Measurements from ENCODE around the gene CASP9.
"Not testable (repeated sequence)": the region's sequence is repeated elsewhere in the genome, so short reads cannot be mapped to it uniquely, and the experiment has no call there.

The CASP9 gene

DNA sequence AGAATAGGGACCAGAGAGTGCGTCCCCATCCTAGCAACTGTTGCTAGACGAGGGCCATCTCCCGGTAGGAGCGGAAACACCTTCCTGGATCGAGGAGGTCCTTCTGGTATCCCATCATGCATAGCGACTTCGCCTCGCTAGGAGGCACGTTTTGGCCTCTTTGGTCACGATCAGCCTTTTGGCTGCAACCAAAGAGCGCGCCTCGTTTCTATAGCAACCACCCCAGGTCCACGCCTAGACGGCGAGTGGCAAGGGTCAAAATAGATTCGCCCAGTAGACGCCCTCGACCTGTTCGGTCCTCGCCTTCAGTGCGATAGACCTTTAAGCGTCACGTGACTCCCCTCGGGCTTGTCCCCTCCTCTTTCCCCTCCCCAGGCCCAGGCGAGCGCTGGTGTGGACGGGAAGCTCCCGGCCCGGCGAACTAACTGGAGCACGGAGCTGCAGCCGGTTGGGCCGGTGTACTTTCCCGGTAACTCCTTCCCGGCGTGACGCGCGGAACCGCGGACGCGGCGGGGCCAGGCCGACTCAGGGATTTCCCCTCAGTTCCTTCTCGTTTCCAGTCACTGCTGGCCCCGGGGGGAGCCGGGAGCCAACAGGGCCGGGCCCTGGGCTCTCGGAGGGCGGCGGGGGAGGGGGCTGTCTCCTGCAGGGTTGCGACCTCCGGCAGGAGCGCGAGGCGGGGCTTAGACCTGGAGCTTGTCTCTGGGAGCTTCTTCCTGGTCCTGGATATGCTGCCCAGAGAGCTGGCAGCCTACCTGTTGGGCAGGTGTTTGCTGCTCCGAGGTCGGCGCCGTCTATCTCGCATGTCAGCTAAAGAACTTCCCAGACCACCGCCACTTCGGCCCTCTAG, 2.7 kb upstream of the CASP9 start, which contains the start of gene DNAJC16:
Gene DNAJC16, plus strand, starts transcription at position 359 of the 850 bp plus-strand sequence. CDS start 2,258 bp downstream, outside the sequence.
- H3K4me1 ChIP-seq (ENCODE audit: control insufficient read depth, insufficient read depth, low read length), result peaks cover 16% of the 10 kb centered on the region
- no peaks in the 10 kb centered on the region for H3K36me3 ChIP-seq (ENCODE audit: control insufficient read depth, insufficient read depth, low read length)
- H3K27me3 ChIP-seq (ENCODE audit: control insufficient read depth, insufficient read depth, low read length, poor library complexity, severe bottlenecking), result no peaks in the 10 kb centered on the region
- H3K4me3 ChIP-seq (ENCODE audit: insufficient read depth, low read depth, low read length), result peak within 1 kb of the TSS; percentile 85
- peak within 1 kb of the TSS; percentile 96 for H3K27ac ChIP-seq (ENCODE audit: insufficient read depth, low read depth, low read length, poor library complexity, severe bottlenecking)
- 0% methylated on average over 65 of the region's 65 CpGs for WGBS, 2 experiments
- H3K9me3 ChIP-seq (ENCODE audit: control insufficient read depth, low read length), result no peaks in the 10 kb centered on the region

DNA sequence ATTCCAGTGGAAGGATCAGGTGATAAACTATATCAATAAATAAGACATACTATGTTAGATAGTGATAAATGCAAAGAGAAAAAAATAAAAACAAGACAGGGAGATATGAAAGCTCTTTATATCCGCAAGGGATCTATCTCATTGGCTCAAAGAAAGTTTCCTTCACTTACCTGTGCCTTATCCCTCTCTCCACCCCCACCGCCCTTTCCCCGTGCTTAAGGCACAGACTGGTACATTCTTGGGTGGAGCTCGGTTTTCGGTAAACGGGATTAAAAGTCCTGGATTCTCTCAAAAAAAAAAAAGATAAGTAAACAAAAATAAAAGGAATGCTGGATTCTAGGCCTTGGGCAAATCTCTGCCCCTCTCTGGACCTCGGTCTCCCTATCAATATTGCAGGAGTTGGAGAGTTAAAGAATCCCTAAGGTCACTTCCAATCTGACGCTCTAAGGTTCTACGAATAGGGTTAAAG, 2.0 kb upstream of the CASP9 start:
- no peak overlapping the region for H3K27ac ChIP-seq (ENCODE audit: insufficient read depth, low read depth, low read length, poor library complexity, severe bottlenecking)
- peak overlapping the region; percentile 52 for H3K4me3 ChIP-seq (ENCODE audit: insufficient read depth, low read depth, low read length)
- 9 to 13% methylated on average over 4 to 9 of the region's 9 CpGs for WGBS, 2 experiments
- no peaks in the 10 kb centered on the region for H3K27me3 ChIP-seq (ENCODE audit: control insufficient read depth, insufficient read depth, low read length, poor library complexity, severe bottlenecking)
- H3K4me1 ChIP-seq (ENCODE audit: control insufficient read depth, insufficient read depth, low read length), result peaks cover 16% of the 10 kb centered on the region
- H3K9me3 ChIP-seq (ENCODE audit: control insufficient read depth, low read length), result no peaks in the 10 kb centered on the region
- H3K36me3 ChIP-seq (ENCODE audit: control insufficient read depth, insufficient read depth, low read length), result no peaks in the 10 kb centered on the region

DNA sequence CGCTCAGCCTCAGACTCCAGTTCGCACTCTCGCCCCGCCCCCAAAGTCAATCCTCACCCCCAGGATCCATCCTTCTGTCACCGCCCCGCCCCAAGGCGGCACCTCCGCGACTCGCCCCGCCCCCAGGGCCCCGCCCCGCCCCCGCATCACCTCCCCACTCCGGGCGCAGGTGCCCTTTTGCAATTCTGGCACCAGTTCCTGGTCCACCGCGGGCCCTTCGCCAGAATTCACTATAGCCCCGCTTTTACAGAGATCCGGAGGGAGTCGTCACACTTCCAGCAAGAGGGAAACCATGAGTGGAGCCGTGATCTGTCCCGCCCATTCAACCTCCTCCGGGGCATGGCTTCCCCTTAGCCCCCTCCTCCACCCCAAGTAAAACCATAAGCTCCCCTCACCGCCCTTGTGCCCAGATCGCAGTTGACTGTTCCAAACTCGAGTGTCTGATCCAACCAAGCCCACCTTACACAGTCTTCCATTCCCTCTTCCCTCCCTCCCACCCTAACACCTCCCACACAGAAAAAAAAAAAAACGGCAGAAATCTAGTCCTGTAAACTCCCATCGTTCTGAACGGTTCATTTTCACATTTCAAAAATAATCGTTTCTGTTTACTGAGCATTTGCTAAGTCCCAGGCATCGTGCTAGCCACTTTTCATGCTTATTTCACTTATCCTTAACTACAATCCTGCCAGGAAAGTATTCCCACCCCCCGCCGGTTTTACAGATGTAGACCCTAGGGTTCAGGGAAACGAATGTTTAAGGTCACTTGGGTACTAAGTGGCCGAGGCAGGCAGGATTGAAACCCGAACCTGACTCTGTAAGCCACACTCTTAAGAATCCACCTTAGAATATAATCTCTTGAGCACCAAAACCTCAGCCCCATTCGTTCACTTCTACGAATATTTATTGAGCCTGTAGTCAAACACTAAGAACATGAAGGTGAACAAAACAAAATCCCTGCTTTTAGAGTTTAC, 1.3 kb upstream of the CASP9 start:
- 2% methylated on average over 39 to 40 of the region's 40 CpGs for WGBS, 2 experiments
- H3K27ac ChIP-seq (ENCODE audit: insufficient read depth, low read depth, low read length, poor library complexity, severe bottlenecking), result no peak overlapping the region
- no peaks in the 10 kb centered on the region for H3K9me3 ChIP-seq (ENCODE audit: control insufficient read depth, low read length)

DNA sequence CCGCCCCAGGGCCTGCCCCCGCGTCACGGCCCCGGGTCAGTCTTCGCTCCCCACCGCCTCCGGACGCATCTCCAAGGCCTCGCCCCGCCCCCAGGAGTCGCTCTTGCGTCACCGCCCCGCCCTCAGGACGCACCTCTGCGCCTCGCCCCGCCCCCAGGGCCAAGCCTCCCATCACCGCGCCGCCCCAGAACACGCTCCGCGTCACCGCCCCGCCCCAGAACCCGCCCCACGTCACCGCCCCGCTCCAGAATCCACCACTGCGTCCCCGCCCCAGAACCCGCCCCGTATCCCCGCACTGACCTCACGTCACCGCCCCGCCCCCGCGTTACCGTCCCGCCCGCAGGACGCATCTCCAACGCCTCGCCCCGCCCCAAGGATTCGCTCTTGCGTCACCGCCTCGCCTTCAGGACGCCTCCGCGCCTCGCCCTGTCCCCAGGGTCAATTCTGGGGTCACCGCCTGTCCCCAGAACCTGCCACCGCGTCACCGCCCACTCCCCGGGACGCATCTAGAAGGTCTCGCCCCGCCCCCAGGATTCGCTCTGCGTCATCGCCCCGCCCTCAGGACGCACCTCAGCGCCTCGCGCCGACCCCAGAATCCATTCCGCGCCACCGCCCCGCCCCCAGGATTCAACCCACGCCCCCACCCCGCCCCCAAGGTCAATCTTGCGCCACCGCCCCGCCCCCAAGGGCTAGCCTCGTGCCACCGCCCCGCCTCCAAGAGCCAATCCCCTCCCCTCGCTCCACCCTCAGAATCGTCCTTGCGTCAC, 451 bp upstream of the CASP9 start:
- H3K27ac ChIP-seq (ENCODE audit: insufficient read depth, low read depth, low read length, poor library complexity, severe bottlenecking), result peak overlapping the region; percentile 98
- no peaks in the 10 kb centered on the region for H3K27me3 ChIP-seq (ENCODE audit: control insufficient read depth, insufficient read depth, low read length, poor library complexity, severe bottlenecking)
- peaks cover 16% of the 10 kb centered on the region for H3K4me1 ChIP-seq (ENCODE audit: control insufficient read depth, insufficient read depth, low read length)
- no peaks in the 10 kb centered on the region for H3K9me3 ChIP-seq (ENCODE audit: control insufficient read depth, low read length)
- H3K36me3 ChIP-seq (ENCODE audit: control insufficient read depth, insufficient read depth, low read length), result no peaks in the 10 kb centered on the region
- peak overlapping the region; percentile 80 for H3K4me3 ChIP-seq (ENCODE audit: insufficient read depth, low read depth, low read length)
- WGBS, 2 experiments, result 0% methylated on average over 84 to 87 of the region's 88 CpGs

More for the DNA sequence above, 1.3 kb upstream of the CASP9 start:
- Histone ChIP-seq H3K27me3 (ENCODE audit: control insufficient read depth, insufficient read depth, low read length, poor library complexity, severe bottlenecking) (no peaks in the 10 kb centered on the region), H3K4me1 (ENCODE audit: control insufficient read depth, insufficient read depth, low read length) (peaks cover 16% of the 10 kb centered on the region), H3K36me3 (ENCODE audit: control insufficient read depth, insufficient read depth, low read length) (no peaks in the 10 kb centered on the region), H3K4me3 (ENCODE audit: insufficient read depth, low read depth, low read length) (peak overlapping the region; percentile 52)

DNA sequence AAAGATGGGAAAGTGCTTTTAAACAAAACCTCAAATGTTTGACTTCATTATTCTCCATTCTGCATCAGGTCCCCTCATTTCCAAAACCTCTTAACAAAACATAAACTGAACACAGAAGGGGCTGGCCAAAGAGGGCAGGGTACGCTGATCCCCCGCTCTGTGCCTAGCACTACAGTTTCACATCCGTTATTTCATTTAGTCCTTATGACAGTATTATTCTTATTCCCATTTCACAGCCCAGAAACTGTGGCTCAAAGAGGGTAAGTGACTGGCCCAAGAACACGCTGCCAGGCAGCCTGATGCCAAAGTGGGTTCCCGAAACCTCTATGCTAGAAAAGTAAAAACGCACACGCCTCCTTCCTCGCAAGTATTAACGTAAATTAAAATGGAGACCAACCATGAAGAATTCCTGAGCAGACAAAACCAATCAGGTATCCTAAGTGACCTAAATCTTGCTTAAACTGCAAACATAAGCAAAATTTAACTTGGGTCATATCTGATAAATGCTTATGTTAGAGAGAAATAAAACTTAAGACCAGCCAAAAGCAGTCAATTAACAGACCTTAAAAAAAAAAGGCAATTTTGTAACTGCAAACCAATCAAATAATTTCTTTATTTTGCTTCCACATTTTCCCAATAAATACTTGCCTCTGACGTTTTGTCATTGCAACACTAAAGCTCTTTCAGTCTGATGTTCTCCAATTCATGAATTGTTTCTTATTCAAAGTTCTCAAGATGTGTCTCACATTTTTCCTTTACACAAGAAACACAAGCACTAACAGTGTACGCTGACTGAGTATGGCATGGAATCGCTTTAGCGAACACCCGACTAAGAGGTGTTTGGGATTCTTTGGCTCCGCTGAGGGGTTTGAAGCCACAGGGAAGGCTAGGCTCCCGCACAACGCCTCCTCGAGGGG, 653 bp downstream of the CASP9 start:
- 43 to 46% methylated on average over 18 of the region's 18 CpGs for WGBS, 2 experiments
- H3K27me3 ChIP-seq (ENCODE audit: control insufficient read depth, insufficient read depth, low read length, poor library complexity, severe bottlenecking), result no peaks in the 10 kb centered on the region

DNA sequence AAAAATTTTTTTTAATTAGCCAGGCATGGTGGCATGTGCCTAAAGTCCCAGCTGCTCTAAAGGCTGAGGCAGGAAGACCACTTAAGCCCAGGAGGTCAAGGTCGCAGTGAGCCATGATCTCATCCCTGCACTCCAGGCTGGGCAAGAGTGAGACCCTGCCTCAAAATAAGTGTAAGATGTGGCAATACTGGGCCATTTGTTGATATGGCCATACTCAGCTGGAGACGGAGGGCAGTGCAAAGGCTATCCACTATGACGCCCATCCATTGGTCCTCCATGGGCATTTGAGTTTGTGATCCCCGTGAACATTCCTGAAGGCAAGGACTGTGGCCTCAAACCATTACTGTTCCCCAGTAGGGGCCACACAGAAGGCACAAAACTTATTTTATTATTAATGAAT, 1.5 kb downstream of the CASP9 start:
- Histone ChIP-seq H3K9me3 (ENCODE audit: control insufficient read depth, low read length) (no peaks in the 10 kb centered on the region), H3K4me1 (ENCODE audit: control insufficient read depth, insufficient read depth, low read length) (peaks cover 13% of the 10 kb centered on the region), H3K27ac (ENCODE audit: insufficient read depth, low read depth, low read length, poor library complexity, severe bottlenecking) (no peak overlapping the region), H3K4me3 (ENCODE audit: insufficient read depth, low read depth, low read length) (no peak overlapping the region), H3K36me3 (ENCODE audit: control insufficient read depth, insufficient read depth, low read length) (no peaks in the 10 kb centered on the region), H3K27me3 (ENCODE audit: control insufficient read depth, insufficient read depth, low read length, poor library complexity, severe bottlenecking) (no peaks in the 10 kb centered on the region)
- 96 to 98% methylated on average over 4 of the region's 4 CpGs for WGBS, 2 experiments

More for the DNA sequence above, 653 bp downstream of the CASP9 start:
- Histone ChIP-seq H3K9me3 (ENCODE audit: control insufficient read depth, low read length) (no peaks in the 10 kb centered on the region), H3K27ac (ENCODE audit: insufficient read depth, low read depth, low read length, poor library complexity, severe bottlenecking) (peak overlapping the region; percentile 92), H3K4me1 (ENCODE audit: control insufficient read depth, insufficient read depth, low read length) (peaks cover 16% of the 10 kb centered on the region), H3K4me3 (ENCODE audit: insufficient read depth, low read depth, low read length) (peak overlapping the region; percentile 80), H3K36me3 (ENCODE audit: control insufficient read depth, insufficient read depth, low read length) (no peaks in the 10 kb centered on the region)

DNA sequence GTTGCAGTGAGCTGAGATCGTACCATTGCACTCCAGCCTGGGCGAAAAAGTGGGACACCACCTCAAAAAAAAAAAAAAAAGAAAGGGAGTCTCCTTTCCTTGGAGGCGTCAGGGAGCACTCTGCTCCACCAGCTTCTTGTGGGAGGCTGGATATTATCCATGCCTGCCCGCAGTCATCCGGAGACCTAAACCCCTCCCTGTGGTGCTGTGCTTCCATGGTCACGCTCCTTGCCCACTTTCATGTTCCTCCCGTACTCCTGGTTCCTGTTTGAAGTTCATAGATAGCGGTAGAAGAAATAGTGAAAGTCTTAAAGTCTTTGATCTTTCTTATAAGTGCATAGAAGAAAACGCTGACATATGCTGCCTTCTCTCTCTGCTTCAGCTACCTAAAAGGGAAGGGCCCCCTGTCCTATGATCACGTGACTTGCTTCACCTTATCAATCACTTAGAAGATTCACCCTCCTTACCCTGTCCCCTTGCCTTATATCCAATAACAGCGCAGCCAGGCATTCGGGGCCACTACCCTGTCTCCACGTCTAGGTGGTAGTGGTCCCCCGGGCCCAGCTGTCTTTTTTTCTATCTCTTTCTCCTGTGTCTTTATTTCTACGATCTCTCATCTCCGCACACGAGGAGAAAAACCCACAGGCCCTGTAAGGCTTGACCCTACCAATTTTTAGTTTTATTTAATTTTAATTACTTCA, 2.7 kb downstream of the CASP9 start:
- H3K4me3 ChIP-seq (ENCODE audit: insufficient read depth, low read depth, low read length); H3K36me3 ChIP-seq (ENCODE audit: control insufficient read depth, insufficient read depth, low read length); H3K9me3 ChIP-seq (ENCODE audit: control insufficient read depth, low read length); H3K27me3 ChIP-seq (ENCODE audit: control insufficient read depth, insufficient read depth, low read length, poor library complexity, severe bottlenecking); H3K27ac ChIP-seq (ENCODE audit: insufficient read depth, low read depth, low read length, poor library complexity, severe bottlenecking): not testable (repeated sequence)
- WGBS, 2 experiments, result 93 to 96% methylated on average over 16 to 17 of the region's 17 CpGs
- peaks cover 11% of the 10 kb centered on the region for H3K4me1 ChIP-seq (ENCODE audit: control insufficient read depth, insufficient read depth, low read length)

DNA sequence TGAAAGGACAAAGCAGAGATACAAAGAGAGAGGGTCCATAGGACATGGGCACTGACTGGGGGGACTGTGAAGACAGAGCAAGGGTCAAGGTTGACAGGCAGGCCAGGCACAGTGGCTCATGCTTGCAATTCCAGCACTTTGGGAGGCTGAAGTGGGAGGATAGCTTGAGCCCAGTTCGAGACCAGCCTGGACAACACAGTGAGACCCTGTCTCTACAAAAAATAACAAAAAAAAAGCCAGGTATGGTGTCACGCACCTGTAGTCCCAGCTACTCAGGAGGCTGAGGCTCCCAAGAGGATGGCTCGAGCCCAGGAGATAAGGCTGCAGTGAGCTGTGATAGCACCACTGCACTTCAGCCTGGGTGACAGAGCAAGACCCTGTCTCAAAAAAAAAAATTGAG, 4.4 kb downstream of the CASP9 start:
- no peak overlapping the region for H3K27ac ChIP-seq (ENCODE audit: insufficient read depth, low read depth, low read length, poor library complexity, severe bottlenecking)
- H3K4me3 ChIP-seq (ENCODE audit: insufficient read depth, low read depth, low read length), result no peak overlapping the region
- 90 to 94% methylated on average over 3 of the region's 3 CpGs for WGBS, 2 experiments
- no peaks in the 10 kb centered on the region for H3K36me3 ChIP-seq (ENCODE audit: control insufficient read depth, insufficient read depth, low read length)
- peaks cover 4% of the 10 kb centered on the region for H3K4me1 ChIP-seq (ENCODE audit: control insufficient read depth, insufficient read depth, low read length)
- no peaks in the 10 kb centered on the region for H3K27me3 ChIP-seq (ENCODE audit: control insufficient read depth, insufficient read depth, low read length, poor library complexity, severe bottlenecking)
- no peaks in the 10 kb centered on the region for H3K9me3 ChIP-seq (ENCODE audit: control insufficient read depth, low read length)
